Kidney tubule cell (primary cell): ENCODE data around the gene CD81.

Experiments used
- DNase-seq: peaks from one replicate; pipeline ENCODE4 v3.0.0-alpha.2; 2018; ENCODE audit warnings: low spot score

CD81 gene

GRCh38 chr11:2421226-2421994, 44.3 kb downstream of the CD81 start:
- no peak for DNase-seq

GRCh38 chr11:2421996-2422395, 44.9 kb downstream of the CD81 start:
- no peak for DNase-seq

- no peak for DNase-seq
Measured at GRCh38 chr11:2422461-2423156, 45.5 kb downstream of the CD81 start.

- DNase-seq, result no peak
Measured at GRCh38 chr11:2423157-2424025, 46.3 kb downstream of the CD81 start.

GRCh38 chr11:2424811-2425495, 47.8 kb downstream of the CD81 start:
- no peak for DNase-seq

- DNase-seq, result no peak
Measured at GRCh38 chr11:2425506-2425905, 48.4 kb downstream of the CD81 start.

- no peak for DNase-seq
Measured at GRCh38 chr11:2426221-2426620, 49.1 kb downstream of the CD81 start.

- DNase-seq, result no peak
Measured at GRCh38 chr11:2426826-2427521, 49.9 kb downstream of the CD81 start.

GRCh38 chr11:2427721-2428321, 50.7 kb downstream of the CD81 start:
- no peak for DNase-seq

GRCh38 chr11:2428322-2428795, 51.2 kb downstream of the CD81 start:
- peak; percentile 58 for DNase-seq

GRCh38 chr11:2431395-2431794, 54.3 kb downstream of the CD81 start:
- no peak for DNase-seq

- DNase-seq, result no peak
Measured at GRCh38 chr11:2432171-2432621, 55.1 kb downstream of the CD81 start.

- DNase-seq, result no peak
Measured at GRCh38 chr11:2432628-2433071, 55.5 kb downstream of the CD81 start.

GRCh38 chr11:2433106-2433925, 56.2 kb downstream of the CD81 start:
- no peak for DNase-seq

GRCh38 chr11:2434008-2434407, 56.9 kb downstream of the CD81 start:
- DNase-seq, result no peak

- no peak for DNase-seq
Measured at GRCh38 chr11:2434506-2435255, 57.6 kb downstream of the CD81 start.

GRCh38 chr11:2435288-2436012, 58.3 kb downstream of the CD81 start:
- no peak for DNase-seq

- no peak for DNase-seq
Measured at GRCh38 chr11:2436013-2436520, 59.0 kb downstream of the CD81 start.
